PC-3 (cell line): ENCODE measurements around the gene MSL3B.

ENCODE experiments used
- ATAC-seq: fragments of 200-7000 bp; cut with Tn5 transposase; 2 replicates; pipeline ENCODE4 v1.9.1; 2020; ENCODE audit warnings: mild to moderate bottlenecking, moderate library complexity
- BruUV-seq: library from RNA; stranded (reverse); fragments of 400-500 nt; replicated peaks from 2 replicates; lab custom pipeline; 2021; lab: Mats Ljungman, UMichigan
- CTCF ChIA-PET: fragments of 300-600 bp; sonication (Branson Sonifier 250); formaldehyde crosslinking; loops from one replicate; lab custom pipeline; 2022; ENCODE audit warnings: antibody characterized with exemption; lab: Charles Lee
- POLR2A ChIA-PET: fragments of 300-600 bp; sonication (Branson Sonifier 250); formaldehyde crosslinking; loops from one replicate; lab custom pipeline; 2022; ENCODE audit warnings: antibody characterized with exemption; ENCODE audit not compliant: unreplicated experiment; lab: Charles Lee
- DNase-seq: peaks from one replicate; pipeline ENCODE4 v3.0.0-alpha.2; 2015
- H2AFZ ChIP-seq: fragments of 300-600 bp; sonication (generic); 2 replicates; pipeline ENCODE4 v1.6.0; 2016; ENCODE audit warnings: antibody characterized with exemption, low read length
- H3F3A ChIP-seq: fragments of 300-600 bp; sonication (generic); one replicate; pipeline ENCODE4 v1.6.0; 2017; ENCODE audit warnings: antibody characterized with exemption, low read length, control low read depth, mild to moderate bottlenecking; ENCODE audit not compliant: unreplicated experiment
- H3K27ac ChIP-seq: fragments of 300-600 bp; sonication (generic); 2 replicates; pipeline ENCODE4 v1.5.1; 2016; ENCODE audit warnings: mild to moderate bottlenecking, low read length
- H3K27me3 ChIP-seq: fragments of 300-600 bp; sonication (generic); 2 replicates; pipeline ENCODE4 v1.6.1; 2016; ENCODE audit warnings: low read length, mixed read lengths
- H3K36me3 ChIP-seq: fragments of 300-600 bp; sonication (generic); 2 replicates; pipeline ENCODE4 v1.6.1; 2016; ENCODE audit warnings: low read depth, mixed run types, low read length, mixed read lengths
- H3K4me1 ChIP-seq: fragments of 300-600 bp; sonication (generic); 2 replicates; pipeline ENCODE4 v1.5.1; 2016; ENCODE audit warnings: low read length; ENCODE audit not compliant: insufficient read depth
- H3K4me2 ChIP-seq: fragments of 300-600 bp; sonication (generic); 2 replicates; pipeline ENCODE4 v1.6.0; 2016; ENCODE audit warnings: low read length
- H3K4me3 ChIP-seq: fragments of 300-600 bp; sonication (generic); 2 replicates; pipeline ENCODE4 v1.5.1; 2016; ENCODE audit warnings: mild to moderate bottlenecking, low read length, mixed read lengths
- H3K79me2 ChIP-seq: fragments of 300-600 bp; sonication (generic); 2 replicates; pipeline ENCODE4 v1.6.1; 2017; ENCODE audit warnings: low read length, mixed read lengths
- H3K9ac ChIP-seq: fragments of 300-600 bp; sonication (generic); 2 replicates; pipeline ENCODE4 v1.6.0; 2016; ENCODE audit warnings: mild to moderate bottlenecking, low read length
- H3K9me2 ChIP-seq: fragments of 300-600 bp; sonication (generic); replicated peaks from 2 replicates; pipeline ENCODE4 v1.6.1; 2016; ENCODE audit warnings: mixed run types, low read length, mixed read lengths
- H3K9me3 ChIP-seq: fragments of 300-600 bp; sonication (generic); 2 replicates; pipeline ENCODE4 v1.6.1; 2016; ENCODE audit warnings: low read length, mixed read lengths
- H4K20me1 ChIP-seq: fragments of 300-600 bp; sonication (generic); 2 replicates; pipeline ENCODE4 v1.6.1; 2016; ENCODE audit warnings: low read length, mixed read lengths
- CTCF ChIP-seq: fragments of 300-600 bp; sonication (generic); conservative IDR thresholded peaks from 2 replicates; pipeline ENCODE4 v1.5.1; 2017; ENCODE audit warnings: antibody characterized with exemption, low read depth, mild to moderate bottlenecking, low read length
- EZH2 ChIP-seq: fragments of 300-600 bp; sonication (generic); IDR thresholded peaks from one replicate; pipeline ENCODE4 v1.6.1; 2017; ENCODE audit warnings: antibody characterized with exemption, mild to moderate bottlenecking, low read length; ENCODE audit not compliant: unreplicated experiment
- EZH2phosphoT487 ChIP-seq: fragments of 300-600 bp; sonication (generic); IDR thresholded peaks from 2 replicates; pipeline ENCODE4 v1.6.1; 2018; ENCODE audit warnings: mild to moderate bottlenecking, antibody characterized with exemption, low read length, borderline replicate concordance
- intact Hi-C: fragments of 100-400 bp; cut with micrococcal nuclease; formaldehyde crosslinking; loops from 2 replicates; pipeline ENCODE4 v1.9.0; 2023

MSL3B gene

DNA sequence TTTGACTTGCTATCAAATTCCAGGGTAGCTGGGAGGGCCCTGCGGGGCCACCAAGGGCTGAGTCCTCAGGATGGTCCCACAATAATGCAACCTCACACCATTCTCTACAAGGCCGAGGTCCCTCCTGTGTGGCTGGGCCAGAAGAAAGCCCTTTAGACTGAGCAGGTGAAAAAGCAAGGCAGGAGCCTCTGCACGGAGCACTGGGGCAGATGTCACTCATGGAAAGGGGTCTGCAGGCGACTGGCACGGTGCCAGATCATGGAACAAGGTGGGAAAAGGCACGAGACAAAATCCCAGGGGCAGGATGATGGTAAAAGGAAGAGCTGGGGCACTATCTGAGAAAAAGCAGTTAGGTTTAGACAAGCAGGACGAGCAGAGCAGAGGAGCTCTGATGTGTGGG lies 29.9 kb downstream of the MSL3B start:
- BruUV-seq: no TSS peak
- no peak overlapping the region for H3K4me3 ChIP-seq
- TF ChIP-seq EZH2phosphoT487 (no peak), CTCF (no peak), EZH2 (no peak)
- H3F3A ChIP-seq: no peaks in the 10 kb centered on the region
- no peak overlapping the region for H3K27ac ChIP-seq
- H3K27me3 ChIP-seq: no peaks in the 10 kb centered on the region
- ATAC-seq: no peak
- H2AFZ ChIP-seq: no peak overlapping the region
- H3K9ac ChIP-seq: no peak overlapping the region
- no peak overlapping the region for H3K4me2 ChIP-seq
- peaks cover 53% of the 10 kb centered on the region for H4K20me1 ChIP-seq
- H3K9me2 ChIP-seq: no peaks in the 10 kb centered on the region
- 0 out of 2 replicates have a peak, but pooled peaks cover 4% of the 10 kb centered on the region for H3K4me1 ChIP-seq
- DNase-seq: no peak
- peaks cover 80% of the 10 kb centered on the region for H3K36me3 ChIP-seq
- CTCF ChIA-PET: no interaction called here
- peaks cover 77% of the 10 kb centered on the region for H3K79me2 ChIP-seq
- no peaks in the 10 kb centered on the region for H3K9me3 ChIP-seq
- intact Hi-C loops: no loop called here
- POLR2A ChIA-PET: no interaction called here

DNA sequence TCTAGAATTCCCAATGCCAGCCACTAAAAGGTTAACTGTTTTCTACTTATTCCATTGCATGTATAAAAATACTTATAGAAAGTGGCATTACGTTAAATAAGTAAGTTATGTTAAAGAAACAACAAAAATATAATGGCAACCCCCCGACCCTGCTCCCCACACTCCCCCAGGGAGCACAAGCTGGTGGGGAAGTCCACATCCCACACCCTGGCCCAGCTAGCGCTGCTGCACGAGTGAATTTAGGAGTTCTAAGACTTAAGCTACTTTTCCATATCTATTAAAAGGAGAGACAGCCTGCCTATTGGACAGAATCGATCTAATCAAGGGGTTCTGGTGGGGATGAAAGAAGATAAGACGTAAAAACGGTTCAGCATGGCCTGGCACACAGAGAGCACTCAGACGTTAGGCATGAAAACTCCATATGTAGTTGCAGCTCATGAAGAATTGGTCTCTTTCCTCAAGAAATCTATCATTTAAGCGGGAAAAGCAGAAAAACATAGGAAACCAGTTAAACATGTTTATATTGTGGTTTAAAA lies 30.4 kb downstream of the MSL3B start:
- ATAC-seq: no peak
- DNase-seq: no peak
- intact Hi-C loops: no loop called here

More for the DNA sequence above, 30.4 kb downstream of the MSL3B start:
- no TSS peak for BruUV-seq
- Histone ChIP-seq H3K4me2 (no peak overlapping the region), H3K4me3 (no peak overlapping the region), H3K36me3 (peaks cover 75% of the 10 kb centered on the region), H3K9ac (no peak overlapping the region), H3F3A (no peaks in the 10 kb centered on the region), H4K20me1 (peaks cover 53% of the 10 kb centered on the region), H3K4me1 (0 out of 2 replicates have a peak, but pooled peaks cover 4% of the 10 kb centered on the region), H2AFZ (no peak overlapping the region), H3K27me3 (no peaks in the 10 kb centered on the region), H3K9me2 (no peaks in the 10 kb centered on the region), H3K9me3 (no peaks in the 10 kb centered on the region), H3K27ac (no peak overlapping the region), H3K79me2 (peaks cover 72% of the 10 kb centered on the region)
- CTCF ChIA-PET: no interaction called here
- TF ChIP-seq CTCF (no peak), EZH2phosphoT487 (no peak), EZH2 (no peak)
- POLR2A ChIA-PET: no interaction called here
